Stimulated activated CD8-positive, alpha-beta memory T cell treated with anti-CD3 and anti-CD28 coated beads, Interleukin-4, amount 100 ng/mL, for 24 hours (primary cell): Measurements from ENCODE around the gene CAPNS2.

Experiments used
- DNase-seq: peaks from one replicate; pipeline ENCODE4 v3.0.0-alpha.2; 2020; ENCODE audit warnings: low read depth

The CAPNS2 gene

DNA sequence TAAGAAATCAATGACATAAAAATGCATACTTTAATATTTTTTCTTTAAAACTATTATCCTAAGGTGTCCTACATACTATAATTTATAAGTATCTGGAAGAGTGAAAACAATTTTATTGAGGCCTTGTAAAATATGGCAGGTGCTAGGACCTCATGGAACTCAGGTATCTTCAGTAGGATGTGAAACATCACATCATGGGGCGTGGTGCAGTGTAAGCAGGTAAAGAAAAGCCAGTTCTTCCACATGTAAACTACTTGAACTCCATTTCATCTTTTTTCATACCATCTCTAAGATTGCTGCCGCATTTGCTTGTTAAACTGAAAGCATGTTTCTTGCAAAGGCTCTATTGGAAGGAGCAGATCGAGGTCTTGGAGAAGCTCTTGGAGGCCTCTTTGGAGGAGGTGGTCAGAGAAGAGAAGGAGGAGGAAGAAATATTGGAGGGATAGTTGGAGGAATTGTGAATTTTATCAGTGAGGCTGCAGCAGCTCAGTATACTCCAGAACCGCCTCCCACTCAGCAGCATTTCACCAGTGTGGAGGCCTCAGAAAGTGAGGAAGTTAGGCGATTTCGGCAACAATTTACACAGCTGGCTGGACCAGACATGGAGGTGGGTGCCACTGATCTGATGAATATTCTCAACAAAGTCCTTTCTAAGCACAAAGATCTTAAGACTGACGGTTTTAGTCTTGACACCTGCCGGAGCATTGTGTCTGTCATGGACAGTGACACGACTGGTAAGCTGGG, at the start of gene CAPNS2:
TSS of gene CAPNS2 (plus strand) at position 253 of the 744 bp plus-strand sequence. CDS start at position 326, 73 bp downstream.
- DNase-seq = no peak

DNA sequence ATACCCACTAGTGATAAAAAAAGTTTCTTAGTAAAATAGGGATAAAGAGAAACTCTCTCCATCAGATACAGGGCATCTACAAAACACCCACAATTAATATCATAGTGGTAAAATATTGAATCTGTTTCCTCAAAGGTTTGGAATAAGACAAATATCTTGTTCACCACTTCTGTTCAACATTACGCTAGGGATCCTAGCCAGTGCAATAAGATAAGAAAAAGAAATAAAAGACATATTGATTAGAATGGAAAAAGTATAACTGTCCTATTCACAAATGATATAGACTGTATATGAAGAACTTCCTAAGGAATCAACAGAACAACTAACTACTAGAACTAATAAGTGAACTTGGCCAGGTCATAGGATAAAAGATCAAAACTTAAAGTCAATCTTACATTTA, 44.7 kb upstream of the CAPNS2 start:
- no peak for DNase-seq

DNA sequence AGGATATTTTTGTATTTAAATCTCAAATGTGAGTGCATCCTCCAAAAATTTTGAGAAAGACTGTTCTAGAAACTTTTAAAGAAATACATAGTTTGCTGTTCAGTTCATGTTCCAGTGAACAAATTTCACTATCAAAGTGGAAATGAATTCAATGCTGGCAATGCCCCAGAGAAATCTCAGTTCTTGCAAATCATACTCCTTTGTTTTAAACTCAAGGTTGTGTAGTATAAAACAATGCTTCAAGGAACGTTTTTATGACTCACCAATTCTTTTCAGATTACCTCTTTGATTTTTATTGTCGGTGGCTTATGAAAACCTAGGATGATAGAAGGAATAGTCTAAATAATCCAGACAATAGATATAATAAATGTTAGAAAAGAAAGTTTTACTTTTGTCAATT, 40.0 kb upstream of the CAPNS2 start:
- no peak for DNase-seq

- no peak for DNase-seq
These were observed 38.6 kb upstream of the CAPNS2 start for GRCh38 chr16:55527885-55528284.

DNA sequence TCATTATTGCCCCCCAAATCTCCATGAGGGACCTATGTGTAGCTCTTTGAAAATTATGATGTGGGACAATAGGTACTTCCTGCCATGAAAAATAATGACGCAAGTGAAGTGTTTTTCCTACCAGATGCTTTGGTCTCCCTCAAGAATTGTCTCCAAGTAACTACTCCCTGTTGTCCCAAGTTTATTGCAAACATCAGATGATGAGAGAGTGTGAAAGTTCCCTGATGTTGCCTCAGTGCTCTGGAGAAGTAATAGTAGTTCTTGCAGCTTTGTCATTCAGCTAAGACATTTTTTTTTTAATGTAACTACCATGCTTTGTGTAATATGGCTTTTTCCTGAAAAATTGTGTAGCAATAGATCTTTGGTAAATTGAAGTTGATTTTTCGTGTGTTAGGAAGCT, 37.5 kb upstream of the CAPNS2 start:
- DNase-seq = no peak

DNA sequence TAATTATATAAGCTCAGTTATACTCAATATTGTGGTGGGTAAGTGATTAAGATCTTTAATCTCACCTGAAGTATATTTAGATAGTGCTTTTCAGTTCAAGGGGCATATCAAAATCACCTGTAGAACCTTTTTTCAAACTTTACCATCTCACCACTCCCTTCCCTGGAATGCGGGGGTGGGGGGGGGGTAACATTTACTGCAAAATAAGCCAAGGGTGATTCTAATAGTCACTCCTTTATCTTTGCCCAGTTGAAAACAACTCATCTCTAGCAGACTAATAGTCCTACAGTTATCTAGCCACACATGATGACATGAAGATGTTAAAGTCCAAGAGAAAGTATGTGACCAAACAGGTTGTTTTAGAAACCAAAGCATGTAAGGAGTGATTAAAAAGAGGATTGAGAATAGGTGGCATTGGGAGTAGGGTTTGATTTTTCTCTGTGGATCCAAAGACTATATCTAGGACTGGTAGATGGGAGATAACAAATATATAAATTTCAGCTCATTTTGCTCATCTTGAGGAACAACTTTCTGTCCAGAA, 36.1 kb upstream of the CAPNS2 start:
- DNase-seq = no peak

DNA sequence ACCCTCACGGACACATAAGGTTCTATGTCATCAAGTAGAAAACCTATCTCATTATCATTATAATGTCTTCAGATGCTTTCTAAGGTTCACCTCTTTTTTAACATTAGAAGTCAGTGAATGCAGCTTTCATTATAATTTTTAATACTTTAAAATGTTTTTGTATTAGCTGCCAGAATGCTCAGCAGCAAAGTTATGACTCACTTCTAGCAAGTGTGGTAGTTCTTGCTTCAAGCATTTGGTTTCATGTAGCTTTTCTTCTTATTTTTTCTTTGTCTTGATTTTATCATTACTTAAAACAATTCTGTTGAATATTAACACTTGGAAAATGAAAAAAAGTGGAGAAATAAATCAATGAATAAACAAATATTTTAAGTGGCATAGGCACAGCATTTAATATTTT, 34.3 kb upstream of the CAPNS2 start:
- DNase-seq = no peak

DNA sequence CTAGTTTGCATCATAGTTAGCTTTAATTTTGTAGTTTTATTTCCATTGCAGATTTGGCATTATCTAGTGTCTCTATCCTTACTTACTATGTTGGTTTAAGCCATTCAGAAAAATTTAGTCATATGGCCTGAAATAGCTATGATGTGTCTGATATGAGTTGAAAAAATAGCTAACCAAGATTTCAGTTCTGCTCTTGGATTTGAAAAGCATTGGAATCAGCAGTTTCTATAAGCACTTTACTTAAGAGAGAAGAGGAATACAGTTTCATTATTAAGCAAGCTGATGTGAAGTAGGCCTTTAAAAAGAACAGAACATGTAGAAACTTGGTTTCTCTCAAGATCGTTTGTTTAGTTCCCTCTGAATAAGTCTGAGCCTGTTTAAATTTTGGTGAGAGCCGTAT, 31.7 kb upstream of the CAPNS2 start:
- DNase-seq = no peak

GRCh38 chr16:55539049-55539448, 27.4 kb upstream of the CAPNS2 start:
- DNase-seq = no peak

- DNase-seq = no peak
These were observed 27.0 kb upstream of the CAPNS2 start for GRCh38 chr16:55539488-55539887.

- no peak for DNase-seq
These were observed 26.3 kb upstream of the CAPNS2 start for GRCh38 chr16:55540221-55540620.

GRCh38 chr16:55542459-55543082, 23.9 kb upstream of the CAPNS2 start:
- no peak for DNase-seq

DNA sequence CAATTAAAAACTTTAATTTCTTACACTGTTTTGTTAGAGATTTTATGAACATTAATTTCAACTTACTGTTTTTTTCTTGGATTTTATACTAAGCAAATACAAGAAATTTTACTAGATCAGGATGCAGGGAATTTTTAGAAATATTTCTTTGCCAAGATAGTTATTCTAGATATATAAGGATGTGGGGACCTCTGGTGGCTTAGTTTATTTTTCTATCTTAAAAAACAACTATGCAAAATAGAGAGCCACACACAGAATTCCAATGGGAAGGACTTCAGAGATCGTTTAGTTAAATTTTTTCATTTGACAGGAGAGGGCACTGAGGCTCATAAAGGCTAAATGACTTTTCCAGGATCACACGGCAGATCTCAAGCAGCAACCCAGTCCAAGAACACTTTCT, 23.0 kb upstream of the CAPNS2 start:
- no peak for DNase-seq

- DNase-seq = no peak
These were observed 13.9 kb upstream of the CAPNS2 start for GRCh38 chr16:55552621-55553020.

DNA sequence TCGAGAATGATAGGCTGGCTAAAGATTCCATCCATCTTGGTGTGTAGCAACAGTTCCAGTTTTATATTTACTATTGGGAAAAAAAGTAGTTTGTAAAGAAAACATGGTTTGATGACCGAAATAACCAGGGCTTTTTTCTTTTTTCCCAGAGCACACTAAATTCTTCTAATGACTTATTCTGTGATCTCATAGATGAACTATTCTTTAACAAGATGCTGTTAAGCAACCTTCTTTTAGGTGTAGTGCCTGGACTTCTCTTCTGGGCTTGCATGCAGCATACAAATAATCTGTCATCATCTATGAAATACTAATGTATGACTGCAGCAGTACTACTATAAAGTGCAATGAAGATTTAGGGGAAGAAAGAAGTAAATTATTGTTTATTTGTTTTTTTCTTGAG, 11.0 kb upstream of the CAPNS2 start:
- no peak for DNase-seq

- no peak for DNase-seq
These were observed 9.3 kb upstream of the CAPNS2 start for GRCh38 chr16:55557186-55557585.

GRCh38 chr16:55559233-55559632, 7.3 kb upstream of the CAPNS2 start:
- DNase-seq = no peak

GRCh38 chr16:55559933-55560516, 6.5 kb upstream of the CAPNS2 start:
- DNase-seq = no peak

- no peak for DNase-seq
These were observed 5.1 kb upstream of the CAPNS2 start for GRCh38 chr16:55561319-55561848.

DNA sequence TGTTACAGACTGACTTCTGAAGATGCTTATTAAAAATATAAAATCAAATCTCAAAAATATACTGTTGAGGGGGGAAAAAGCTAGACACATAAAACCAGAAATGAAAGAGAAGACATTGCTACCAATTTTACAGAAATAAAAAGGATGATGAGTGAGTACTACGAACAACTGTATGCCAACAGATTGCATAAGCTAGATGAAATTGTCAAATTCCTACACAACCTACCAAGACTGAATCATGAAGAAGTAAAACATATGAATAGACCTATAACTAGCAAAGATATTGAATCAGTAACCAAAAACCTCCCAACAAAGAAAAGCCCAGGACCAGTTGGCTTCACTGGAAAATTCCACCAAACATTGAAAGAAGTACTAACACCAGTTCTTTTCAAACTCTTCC, 3.5 kb upstream of the CAPNS2 start:
- DNase-seq = no peak

DNA sequence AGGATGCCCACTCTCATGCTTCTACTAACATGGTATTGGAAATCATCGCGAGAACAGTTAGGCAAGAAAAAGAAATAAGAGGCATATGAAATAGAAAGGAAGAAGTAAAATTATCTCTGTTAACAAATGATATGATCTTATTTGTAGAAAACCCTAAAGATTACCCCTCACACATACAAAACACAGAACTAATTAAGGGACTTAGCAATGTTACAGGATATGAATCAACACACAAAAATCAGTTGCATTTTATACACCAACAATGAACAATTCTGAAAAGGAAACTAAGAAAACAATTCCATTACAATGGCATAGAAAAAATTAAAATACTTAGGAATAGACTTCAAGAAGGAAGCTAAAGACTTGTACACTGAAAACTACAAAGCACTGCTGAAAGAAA, 2.7 kb upstream of the CAPNS2 start:
- no peak for DNase-seq

DNA sequence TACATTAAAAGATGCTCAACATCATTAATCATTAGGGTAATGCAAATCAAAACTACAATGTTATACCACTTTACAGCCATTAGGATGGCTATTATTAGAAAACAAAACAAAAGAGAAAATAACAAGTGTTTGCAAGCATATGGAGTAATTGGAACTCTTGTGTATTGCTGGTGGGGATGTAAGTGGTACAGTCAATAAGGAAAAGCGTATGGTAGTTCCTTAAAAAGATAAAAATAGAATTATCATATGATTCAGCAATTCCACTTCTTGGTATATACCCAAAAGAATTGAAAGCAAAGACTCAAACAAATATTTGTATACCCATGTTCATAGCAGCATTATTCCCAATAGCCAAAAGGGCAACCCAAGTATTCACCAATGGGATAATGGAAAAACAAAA, 1.4 kb upstream of the CAPNS2 start:
- no peak for DNase-seq

GRCh38 chr16:55567382-55567781, 898 bp downstream of the CAPNS2 start:
- DNase-seq = no peak
